Spleen (tissue), 7 donors: ENCODE measurements around the gene KIF5C.

Experiments
- POLR2A ChIP-seq, 3 donors: fragments of 450-650 bp; IDR thresholded peaks; one replicate each; pipeline ENCODE4 v1.5.1; 2017; ENCODE audit warnings: antibody characterized with exemption in 3 of 3, mild to moderate bottlenecking in 1 of 3
- TF ChIP-seq, protein P1 (sequence below), 11 experiments: fragments of 200-600 bp in 7 of 11; fragments of 450-650 bp in 4 of 11; sonication (generic) in 4 of 11; IDR thresholded peaks in 8 of 11; conservative IDR thresholded peaks in 3 of 11; 1 replicate in 7 of 11; 2 replicates in 4 of 11; pipeline versions ENCODE4 v1.4.0 to v1.8.0; 2016 to 2021; ENCODE audit warnings: antibody characterized with exemption in 11 of 11, inconsistent platforms in 4 of 11, mild to moderate bottlenecking in 1 of 11
- donor health status: DM: no; HTN: no; CAD: no; lungs with moderate emphysema.
- donor health status: DM: no; HTN: no; CAD: no.
- donor health status: DM: no; HTN: no; CAD: no.

GRCh38 chr2:149002891-149003740 lies 128.1 kb downstream of the KIF5C start:
- no peak for TF ChIP-seq POLR2A (IDR thresholded peaks at IDR 0.05)
- TF ChIP-seq, protein P1, sequence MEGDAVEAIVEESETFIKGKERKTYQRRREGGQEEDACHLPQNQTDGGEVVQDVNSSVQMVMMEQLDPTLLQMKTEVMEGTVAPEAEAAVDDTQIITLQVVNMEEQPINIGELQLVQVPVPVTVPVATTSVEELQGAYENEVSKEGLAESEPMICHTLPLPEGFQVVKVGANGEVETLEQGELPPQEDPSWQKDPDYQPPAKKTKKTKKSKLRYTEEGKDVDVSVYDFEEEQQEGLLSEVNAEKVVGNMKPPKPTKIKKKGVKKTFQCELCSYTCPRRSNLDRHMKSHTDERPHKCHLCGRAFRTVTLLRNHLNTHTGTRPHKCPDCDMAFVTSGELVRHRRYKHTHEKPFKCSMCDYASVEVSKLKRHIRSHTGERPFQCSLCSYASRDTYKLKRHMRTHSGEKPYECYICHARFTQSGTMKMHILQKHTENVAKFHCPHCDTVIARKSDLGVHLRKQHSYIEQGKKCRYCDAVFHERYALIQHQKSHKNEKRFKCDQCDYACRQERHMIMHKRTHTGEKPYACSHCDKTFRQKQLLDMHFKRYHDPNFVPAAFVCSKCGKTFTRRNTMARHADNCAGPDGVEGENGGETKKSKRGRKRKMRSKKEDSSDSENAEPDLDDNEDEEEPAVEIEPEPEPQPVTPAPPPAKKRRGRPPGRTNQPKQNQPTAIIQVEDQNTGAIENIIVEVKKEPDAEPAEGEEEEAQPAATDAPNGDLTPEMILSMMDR (IDR thresholded peaks at IDR 0.05 in 8 of 11, conservative IDR thresholded peaks at IDR 0.05 in 3 of 11), result no peak
